ENCODE measurements around the gene PES1.
"Not testable (repeated sequence)": the region's sequence is repeated elsewhere in the genome, so short reads cannot be mapped to it uniquely, and the experiment has no call there.

The PES1 gene

DNA sequence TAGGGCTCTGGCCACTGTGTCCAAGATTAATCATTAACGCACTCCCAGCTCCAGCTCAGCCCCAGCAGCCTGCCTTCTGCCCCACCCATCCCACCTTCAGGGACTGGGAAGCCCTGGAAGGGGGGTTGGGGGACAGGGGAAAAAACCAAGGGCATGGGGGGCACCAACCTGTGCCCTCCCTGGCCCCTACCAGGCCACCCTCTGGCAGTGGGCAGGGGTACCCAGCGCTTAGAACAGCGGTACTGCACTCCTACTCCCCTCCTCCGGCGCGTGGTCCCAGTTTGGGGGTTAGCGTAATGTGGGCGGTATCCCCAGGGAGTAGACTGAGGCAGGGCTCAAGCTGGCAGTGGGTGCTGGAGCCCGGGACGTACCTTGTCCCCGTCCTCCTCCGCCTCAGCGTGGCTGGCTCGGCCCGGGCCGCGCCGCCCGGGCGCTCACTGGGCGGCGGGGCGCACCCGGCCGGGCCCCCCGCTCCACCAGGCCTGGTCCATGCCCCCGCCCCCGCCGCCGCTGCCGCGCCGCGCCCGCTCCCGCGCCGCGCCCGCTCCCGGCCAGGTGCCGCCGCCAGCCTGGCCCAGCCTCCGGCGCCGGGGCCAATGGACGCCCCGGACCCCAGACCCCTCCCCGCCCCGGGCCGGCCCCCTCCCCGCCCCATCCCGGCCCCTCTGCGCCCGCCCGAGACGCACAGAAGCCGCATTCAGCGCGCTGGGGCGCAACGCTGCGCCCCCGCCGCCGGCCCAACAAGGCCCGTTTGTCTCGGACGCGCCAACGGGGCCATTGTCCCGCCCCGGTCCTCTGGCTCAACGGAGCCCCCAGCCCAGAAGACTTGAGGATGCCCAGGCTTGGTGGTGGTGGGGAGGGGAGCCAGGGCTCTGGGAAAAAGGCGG lies 17.4 kb downstream of the PES1 start, which contains the start of gene GAL3ST1:
GAL3ST1 (minus strand) TSS at position 571 of the 887 bp plus-strand sequence. CDS start 17,273 bp downstream, outside the sequence.
- TF ChIP-seq, protein P1, sequence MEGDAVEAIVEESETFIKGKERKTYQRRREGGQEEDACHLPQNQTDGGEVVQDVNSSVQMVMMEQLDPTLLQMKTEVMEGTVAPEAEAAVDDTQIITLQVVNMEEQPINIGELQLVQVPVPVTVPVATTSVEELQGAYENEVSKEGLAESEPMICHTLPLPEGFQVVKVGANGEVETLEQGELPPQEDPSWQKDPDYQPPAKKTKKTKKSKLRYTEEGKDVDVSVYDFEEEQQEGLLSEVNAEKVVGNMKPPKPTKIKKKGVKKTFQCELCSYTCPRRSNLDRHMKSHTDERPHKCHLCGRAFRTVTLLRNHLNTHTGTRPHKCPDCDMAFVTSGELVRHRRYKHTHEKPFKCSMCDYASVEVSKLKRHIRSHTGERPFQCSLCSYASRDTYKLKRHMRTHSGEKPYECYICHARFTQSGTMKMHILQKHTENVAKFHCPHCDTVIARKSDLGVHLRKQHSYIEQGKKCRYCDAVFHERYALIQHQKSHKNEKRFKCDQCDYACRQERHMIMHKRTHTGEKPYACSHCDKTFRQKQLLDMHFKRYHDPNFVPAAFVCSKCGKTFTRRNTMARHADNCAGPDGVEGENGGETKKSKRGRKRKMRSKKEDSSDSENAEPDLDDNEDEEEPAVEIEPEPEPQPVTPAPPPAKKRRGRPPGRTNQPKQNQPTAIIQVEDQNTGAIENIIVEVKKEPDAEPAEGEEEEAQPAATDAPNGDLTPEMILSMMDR (conservative IDR thresholded peaks at IDR 0.05; ENCODE audit: low read length): no peak
- no peak within 1 kb of the TSS for H3K4me3 ChIP-seq (ENCODE audit: low read length)
- DNase-seq (ENCODE audit: low read depth): no peak

DNA sequence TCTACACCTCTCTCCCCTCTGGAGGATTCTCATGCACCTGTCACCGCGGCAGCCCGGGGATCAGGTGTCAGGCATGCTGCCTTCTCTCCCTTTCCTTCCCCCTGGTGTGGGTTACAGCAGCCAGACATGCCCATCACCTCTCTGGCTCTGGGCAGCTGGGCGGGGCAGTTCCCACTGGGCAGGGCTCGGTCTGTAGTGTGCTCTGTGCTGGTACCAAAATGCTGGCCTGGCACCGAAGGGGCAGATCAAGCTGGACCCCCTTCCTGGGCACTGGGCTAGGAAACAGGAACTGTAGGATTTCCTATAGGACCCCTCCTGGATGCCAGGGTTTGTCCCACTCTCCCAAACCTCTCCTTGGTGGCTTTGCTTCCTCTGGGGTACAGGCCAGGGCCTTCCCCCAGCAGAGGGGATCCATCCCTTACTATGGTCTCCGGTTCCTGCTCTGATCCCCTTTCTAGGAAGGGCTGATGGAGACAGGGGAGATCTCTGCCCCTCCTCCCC lies 18.1 kb downstream of the PES1 start:
- DNase-seq (ENCODE audit: low read depth): no peak
- H3K4me3 ChIP-seq (ENCODE audit: low read length): no peak overlapping the region
- TF ChIP-seq, protein P1 (conservative IDR thresholded peaks at IDR 0.05; ENCODE audit: low read length): no peak

DNA sequence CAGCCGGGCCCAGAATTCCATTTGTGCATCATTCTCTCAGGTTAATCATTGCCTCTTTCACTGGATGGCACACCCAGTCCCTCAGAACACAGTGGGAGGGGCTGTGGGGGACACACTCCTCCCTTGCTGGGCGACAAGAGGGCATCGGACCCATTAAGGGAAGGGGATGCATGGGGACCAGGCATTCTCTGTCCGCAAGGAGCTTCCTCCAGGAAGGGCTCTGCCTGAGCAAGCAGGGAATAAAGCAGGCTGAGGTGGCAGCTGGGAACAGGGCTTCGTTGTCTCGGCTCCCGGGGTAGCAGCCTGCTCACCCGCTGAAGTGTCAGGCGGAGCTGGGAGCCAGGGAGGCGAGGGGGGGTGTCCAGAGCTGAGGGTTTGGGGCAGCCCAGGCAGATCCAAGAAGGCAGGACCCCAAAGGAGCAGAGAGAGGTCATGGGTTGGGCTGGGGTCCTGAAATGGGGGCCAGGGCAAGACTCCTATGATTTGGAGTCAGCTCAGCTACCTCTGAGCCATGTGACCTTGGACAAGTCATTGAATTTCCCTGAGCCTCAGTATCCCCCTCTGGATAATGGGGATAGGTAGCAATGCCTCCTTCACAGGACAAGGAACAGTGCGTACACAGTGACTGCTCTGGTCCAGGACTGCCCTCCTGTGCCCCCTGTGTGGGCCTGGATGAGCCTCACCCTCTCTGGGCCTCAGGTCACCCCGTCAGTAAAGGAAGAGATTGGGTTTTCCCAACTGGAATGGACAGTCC lies 18.7 kb downstream of the PES1 start:
- H3K4me3 ChIP-seq (ENCODE audit: low read length): no peak overlapping the region
- TF ChIP-seq, protein P1 (conservative IDR thresholded peaks at IDR 0.05; ENCODE audit: low read length): no peak
- no peak for DNase-seq (ENCODE audit: low read depth)

DNA sequence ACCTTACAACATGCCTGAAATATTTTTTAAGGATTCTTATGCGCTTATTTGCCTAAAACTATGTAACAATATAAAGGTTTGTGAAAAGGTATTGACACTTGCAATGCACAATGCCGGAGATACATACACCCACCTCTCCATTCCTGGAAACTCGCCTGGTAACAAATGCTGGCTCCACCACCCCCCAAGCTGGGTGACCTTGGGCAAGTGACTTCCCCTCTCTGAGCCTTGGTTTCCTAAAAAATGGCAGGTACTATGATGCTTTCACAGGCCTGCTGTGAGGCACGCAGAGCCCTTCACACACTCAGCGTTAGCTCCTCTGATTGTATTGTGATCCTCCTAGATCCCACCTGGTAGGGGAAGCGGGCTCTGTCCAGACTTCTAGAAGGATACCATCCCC lies 19.5 kb downstream of the PES1 start:
- no peak overlapping the region for H3K4me3 ChIP-seq (ENCODE audit: low read length)
- TF ChIP-seq, protein P1 (conservative IDR thresholded peaks at IDR 0.05; ENCODE audit: low read length): no peak
- no peak for DNase-seq (ENCODE audit: low read depth)

DNA sequence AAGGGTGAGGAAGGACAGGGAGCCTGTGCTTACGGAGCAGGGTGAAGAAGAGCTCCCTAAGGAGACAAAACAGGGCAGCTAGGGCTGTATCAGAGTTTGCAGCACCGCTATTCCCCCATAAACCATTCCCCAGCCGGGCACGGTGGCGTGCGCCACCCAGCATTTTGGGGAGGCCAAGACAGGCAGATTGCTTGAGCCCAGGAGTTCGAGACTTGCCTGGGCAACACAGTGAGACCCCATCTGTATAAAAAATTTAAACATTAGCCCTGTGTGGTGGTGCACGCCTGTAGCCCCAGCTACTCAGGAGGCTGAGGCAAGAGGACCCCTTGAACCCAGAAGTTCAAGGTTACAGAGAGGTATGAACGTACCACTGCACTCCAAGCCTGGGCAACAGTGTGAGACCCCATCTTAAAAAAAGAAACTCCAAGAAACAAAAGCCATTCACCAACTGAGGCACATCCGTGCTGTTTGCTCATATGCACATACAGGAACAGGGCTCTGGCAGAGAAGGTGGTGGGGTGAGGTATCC lies 22.0 kb downstream of the PES1 start:
- no peak overlapping the region for H3K4me3 ChIP-seq (ENCODE audit: low read length)
- DNase-seq (ENCODE audit: low read depth): no peak
- TF ChIP-seq, protein P1 (conservative IDR thresholded peaks at IDR 0.05; ENCODE audit: low read length): no peak

DNA sequence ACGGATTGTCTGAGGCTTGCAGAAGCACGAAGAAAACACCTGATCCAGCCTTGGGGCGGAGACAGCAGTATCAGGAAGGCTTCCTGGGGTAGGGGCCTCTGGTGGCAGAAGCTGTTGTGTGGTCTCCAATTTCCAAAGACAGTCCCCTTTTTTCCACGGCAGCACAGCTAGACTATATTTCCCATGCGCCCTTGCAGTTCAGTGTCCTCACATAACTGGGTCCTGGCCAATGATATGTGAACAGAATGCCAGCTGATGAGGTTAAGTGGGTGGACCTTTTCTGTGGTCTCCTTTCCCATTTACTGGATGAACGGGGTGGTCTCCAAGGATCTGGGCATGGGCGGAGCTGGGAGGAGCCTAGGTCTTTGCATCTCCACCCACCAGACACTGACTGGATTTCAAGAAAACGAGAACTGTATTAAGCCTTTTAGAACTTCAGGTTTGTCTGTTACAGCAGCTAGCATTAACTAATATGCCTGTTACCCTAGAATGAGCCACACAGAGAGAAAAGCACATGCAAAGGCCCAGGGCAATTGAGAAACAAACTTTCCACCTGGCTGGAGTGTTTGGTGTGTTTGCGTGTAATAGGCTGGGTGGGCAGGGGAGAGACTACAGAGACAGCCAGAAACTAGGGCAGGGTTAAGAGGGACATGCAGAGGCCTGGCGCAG lies 23.4 kb downstream of the PES1 start:
- DNase-seq (ENCODE audit: low read depth): no peak
- TF ChIP-seq, protein P1 (conservative IDR thresholded peaks at IDR 0.05; ENCODE audit: low read length): no peak
- H3K4me3 ChIP-seq (ENCODE audit: low read length): no peak overlapping the region

DNA sequence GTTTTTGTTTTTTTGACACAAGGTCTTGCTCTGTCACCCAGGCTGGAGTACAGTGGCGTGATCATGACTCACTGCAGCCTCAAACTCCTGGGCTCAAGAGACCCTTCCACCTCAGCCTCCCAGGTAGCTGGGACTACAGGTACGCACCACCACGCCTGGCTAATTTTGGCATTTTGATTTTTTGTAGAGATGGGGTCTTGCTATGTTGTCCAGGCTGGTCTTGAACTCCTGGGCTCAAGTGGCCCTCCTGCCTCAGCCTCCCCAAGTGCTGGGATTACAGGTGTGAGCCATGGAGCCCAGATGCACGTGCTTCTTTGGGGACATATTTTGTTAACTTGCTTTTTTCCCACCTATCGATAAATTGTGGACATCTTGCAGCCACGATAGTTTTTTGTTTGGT lies 24.4 kb downstream of the PES1 start:
- not testable (repeated sequence) for DNase-seq (ENCODE audit: low read depth); H3K4me3 ChIP-seq (ENCODE audit: low read length)
